Suppressor macrophage treated with lipopolysaccharide for 1 hour (primary cell): Measurements from ENCODE around the gene SLC44A2.
A peak's percentile ranks its signal among the peaks of the same experiment; 100 is the strongest.

Experiments
- DNase-seq, 3 donors: peaks; one replicate each; pipeline ENCODE4 v3.0.0-alpha.2; 2020 to 2022

The SLC44A2 gene

GRCh38 chr19:10617409-10618121 is 7.8 kb upstream of the SLC44A2 start:
- no peak for DNase-seq

GRCh38 chr19:10618846-10619245 is 6.5 kb upstream of the SLC44A2 start:
- DNase-seq: no peak

- no peak for DNase-seq
Observed at GRCh38 chr19:10620786-10621185, 4.6 kb upstream of the SLC44A2 start.

GRCh38 chr19:10621966-10622365 is 3.4 kb upstream of the SLC44A2 start:
- no peak for DNase-seq

GRCh38 chr19:10624585-10624984 is 768 bp upstream of the SLC44A2 start:
- no peak for DNase-seq

GRCh38 chr19:10625762-10626138 is 397 bp downstream of the SLC44A2 start:
- no peak for DNase-seq

- no peak for DNase-seq
Observed at GRCh38 chr19:10631874-10632273, 6.5 kb downstream of the SLC44A2 start.

GRCh38 chr19:10634430-10634829 is 9.1 kb downstream of the SLC44A2 start:
- no peak for DNase-seq

- no peak for DNase-seq
Observed at GRCh38 chr19:10634963-10635362, 9.6 kb downstream of the SLC44A2 start.

- no peak for DNase-seq
Observed at GRCh38 chr19:10636304-10636972, 11.1 kb downstream of the SLC44A2 start.

- peak; percentile 64 to 67 (median 65) for DNase-seq
Observed at GRCh38 chr19:10637894-10638293, 12.5 kb downstream of the SLC44A2 start.

GRCh38 chr19:10639836-10640235 is 14.5 kb downstream of the SLC44A2 start:
- DNase-seq: peak; percentile 49 to 93 (median 90)

- no peak for DNase-seq
Observed at GRCh38 chr19:10640361-10640760, 15.0 kb downstream of the SLC44A2 start.

GRCh38 chr19:10641248-10641647 is 15.9 kb downstream of the SLC44A2 start:
- DNase-seq: no peak

GRCh38 chr19:10642473-10643171 is 17.3 kb downstream of the SLC44A2 start:
- DNase-seq: no peak

- DNase-seq: no peak
Observed at GRCh38 chr19:10643172-10643967, 18.0 kb downstream of the SLC44A2 start.

- DNase-seq: peak in 1 of 3 donors; percentile 50
Observed at GRCh38 chr19:10643968-10644259, 18.6 kb downstream of the SLC44A2 start.

- peak; percentile 84 to 91 (median 89) for DNase-seq
Observed at GRCh38 chr19:10644260-10645007, 19.1 kb downstream of the SLC44A2 start.

GRCh38 chr19:10646456-10647159 is 21.3 kb downstream of the SLC44A2 start:
- DNase-seq: no peak

- peak; percentile 75 to 86 (median 77) for DNase-seq
Observed at GRCh38 chr19:10648360-10648759, 23.0 kb downstream of the SLC44A2 start.

GRCh38 chr19:10651851-10652250 is 26.5 kb downstream of the SLC44A2 start:
- no peak for DNase-seq

- DNase-seq: no peak
Observed at GRCh38 chr19:10653482-10653731, 28.1 kb downstream of the SLC44A2 start.
